Fibroblast of lung (primary cell): ENCODE results near the gene LRCH4. TPM values are rescaled to one million over a fixed set of nuclear protein-coding genes. Genes with fewer than 3 reads are reported as not detected.

ENCODE experiments used
- DNase-seq, 2 donors: peaks; one replicate each; pipeline versions ENCODE4 v3.0.0 to v3.0.0-alpha.2; 2010; ENCODE audit warnings: low read depth in 2 of 2
- H2AFZ ChIP-seq: 2 replicates; pipeline ENCODE4 v1.5.1; 2012; ENCODE audit warnings: low read length, control low read depth, inconsistent platforms
- H3K27ac ChIP-seq: 2 replicates; pipeline ENCODE4 v1.5.1; 2011; ENCODE audit warnings: low read length, control low read depth; ENCODE audit not compliant: insufficient read depth
- H3K27me3 ChIP-seq: 2 replicates; pipeline ENCODE4 v1.5.1; 2011; ENCODE audit warnings: mild to moderate bottlenecking, low read length; ENCODE audit not compliant: control insufficient read depth, insufficient read depth
- H3K36me3 ChIP-seq: 2 replicates; pipeline ENCODE4 v1.5.1; 2011; ENCODE audit warnings: low read length; ENCODE audit not compliant: control insufficient read depth, insufficient read depth
- H3K4me1 ChIP-seq: 2 replicates; pipeline ENCODE4 v1.5.1; 2011; ENCODE audit warnings: low read length; ENCODE audit not compliant: control insufficient read depth, insufficient read depth; ENCODE audit errors: extremely low read depth
- H3K4me2 ChIP-seq: 2 replicates; pipeline ENCODE4 v1.5.1; 2011; ENCODE audit warnings: low read length, control low read depth; ENCODE audit not compliant: insufficient read depth; ENCODE audit errors: extremely low read depth
- H3K4me3 ChIP-seq, 4 experiments: fragments of 200-600 bp in 1 of 4; sonication (generic) in 1 of 4; replicated peaks in 1 of 4; 2 replicates each; pipeline ENCODE4 v1.5.1; 2011 to 2016; ENCODE audit warnings: low read length in 4 of 4, low read depth in 3 of 4, mild to moderate bottlenecking in 3 of 4, control low read depth in 2 of 4, inconsistent platforms in 1 of 4, mixed read lengths in 1 of 4; ENCODE audit not compliant: insufficient read depth in 1 of 4; ENCODE audit errors: control extremely low read depth in 1 of 4
- H3K79me2 ChIP-seq: 2 replicates; pipeline ENCODE4 v1.5.1; 2012; ENCODE audit warnings: mild to moderate bottlenecking, low read length, inconsistent platforms; ENCODE audit not compliant: control insufficient read depth, insufficient read depth
- H3K9ac ChIP-seq: 2 replicates; pipeline ENCODE4 v1.5.1; 2011; ENCODE audit warnings: mild to moderate bottlenecking, low read length, control low read depth; ENCODE audit not compliant: insufficient read depth
- H3K9me3 ChIP-seq: 2 replicates; pipeline ENCODE4 v1.5.1; 2012; ENCODE audit warnings: low read depth, low read length; ENCODE audit not compliant: control insufficient read depth, insufficient read depth
- H4K20me1 ChIP-seq: 2 replicates; pipeline ENCODE4 v1.5.1; 2011; ENCODE audit warnings: low read length; ENCODE audit not compliant: control insufficient read depth, insufficient read depth; ENCODE audit errors: extremely low read depth
- EZH2 ChIP-seq: IDR thresholded peaks from 2 replicates; pipeline ENCODE4 v1.5.1; 2012; ENCODE audit warnings: low read length, control low read depth, mild to moderate bottlenecking; ENCODE audit errors: missing control alignments
- polyA plus RNA-seq, 2 donors: library from polyadenylated mRNA; depleted of rRNA in 1 of 2; stranded (reverse) in 1 of 2; unstranded in 1 of 2; fragments of >200 nt; gene quantifications; 2 replicates each; pipeline ENCODE4 v1.2.1, GENCODE V29; 2011 to 2012; ENCODE audit warnings: missing spikeins in 1 of 2
- total RNA-seq: library from RNA; depleted of rRNA; stranded (reverse); fragments of >200 nt; gene quantifications from 2 replicates; pipeline ENCODE4 v1.2.1, GENCODE V29; 2014
- TF ChIP-seq, protein P1 (sequence below), 2 donors: IDR thresholded peaks in 1 of 2; conservative IDR thresholded peaks in 1 of 2; 1 replicate in 1 of 2; 2 replicates in 1 of 2; pipeline ENCODE4 v1.5.1; 2011 to 2012; ENCODE audit warnings: low read length in 2 of 2, control low read depth in 1 of 2, inconsistent platforms in 1 of 2, low read depth in 1 of 2, mild to moderate bottlenecking in 1 of 2

The LRCH4 gene
- total and polyA plus RNA-seq, 2 donors (not counting 1 experiment from before 2014, with no cell fraction given), result 7.3 to 11.6 TPM

DNA sequence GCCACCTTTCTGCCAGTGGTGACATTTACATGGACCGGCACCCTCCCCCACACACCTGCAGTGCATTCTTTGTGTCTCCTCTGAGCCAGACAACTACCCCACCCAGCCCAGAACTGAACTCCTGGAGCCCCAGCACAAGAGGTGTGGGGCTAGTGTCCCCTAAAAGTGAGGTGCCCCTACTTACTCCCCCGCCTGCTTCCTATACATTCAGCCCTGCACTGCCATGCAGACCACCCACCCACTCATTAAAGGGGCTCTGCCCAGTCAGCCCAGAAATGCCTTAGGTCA is 14.2 kb downstream of the LRCH4 start:
- no peak for DNase-seq

DNA sequence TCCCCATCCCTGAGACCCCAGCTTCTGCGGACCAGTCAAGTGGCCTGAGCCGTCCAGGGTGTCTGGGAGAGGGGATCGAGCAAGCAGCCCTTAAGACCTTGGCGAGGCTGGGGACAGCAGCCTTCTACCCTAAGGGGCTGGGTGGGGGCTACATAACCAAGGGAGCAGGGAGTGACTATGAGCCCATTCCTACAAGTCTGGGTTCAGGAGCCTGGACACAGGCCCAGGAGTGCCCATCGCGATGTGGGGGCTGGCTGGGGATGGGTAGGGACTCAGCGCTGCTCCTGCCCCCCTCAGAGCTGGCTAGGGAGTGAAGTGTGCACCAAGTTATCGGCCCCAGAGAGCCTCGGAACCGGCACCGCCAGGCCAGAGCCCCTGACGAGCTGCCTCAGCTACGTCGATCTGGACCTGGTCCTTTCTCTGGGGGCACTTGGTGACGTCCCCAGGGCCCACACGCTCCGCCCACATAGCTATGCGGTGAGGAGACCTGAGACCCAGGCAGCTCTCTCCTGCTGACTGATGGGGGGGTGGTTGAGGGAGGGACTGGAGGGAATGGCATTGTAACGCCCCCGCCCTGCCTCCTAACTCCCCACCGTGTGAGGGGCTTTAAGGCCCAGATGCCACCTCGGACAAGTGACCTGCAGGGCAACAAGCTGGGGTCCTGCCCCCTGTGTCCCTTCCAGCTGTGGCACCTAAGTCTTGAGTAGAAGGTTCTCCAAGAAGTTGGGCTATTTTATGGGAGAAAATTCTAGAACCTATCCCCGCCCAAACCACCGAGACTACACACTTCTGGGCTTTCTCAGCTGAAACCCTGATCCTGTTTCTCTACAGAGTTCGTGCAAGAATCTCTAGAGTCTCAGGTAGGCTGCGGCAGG is 14.7 kb downstream of the LRCH4 start:
- Histone ChIP-seq H3K4me2 (no peak overlapping the region), H3K9me3 (no peaks in the 10 kb centered on the region), H3K4me3 (no peak overlapping the region), H3K27ac (no peak overlapping the region), H4K20me1 (no peaks in the 10 kb centered on the region), H3K36me3 (peaks cover 18% of the 10 kb centered on the region), H3K79me2 (no peaks in the 10 kb centered on the region), H3K27me3 (no peaks in the 10 kb centered on the region), H3K9ac (no peak overlapping the region), H2AFZ (no peak overlapping the region), H3K4me1 (no peaks in the 10 kb centered on the region)
- DNase-seq, result peak in 1 of 2 donors; percentile 40
- TF ChIP-seq EZH2, result no peak
- TF ChIP-seq, protein P1, sequence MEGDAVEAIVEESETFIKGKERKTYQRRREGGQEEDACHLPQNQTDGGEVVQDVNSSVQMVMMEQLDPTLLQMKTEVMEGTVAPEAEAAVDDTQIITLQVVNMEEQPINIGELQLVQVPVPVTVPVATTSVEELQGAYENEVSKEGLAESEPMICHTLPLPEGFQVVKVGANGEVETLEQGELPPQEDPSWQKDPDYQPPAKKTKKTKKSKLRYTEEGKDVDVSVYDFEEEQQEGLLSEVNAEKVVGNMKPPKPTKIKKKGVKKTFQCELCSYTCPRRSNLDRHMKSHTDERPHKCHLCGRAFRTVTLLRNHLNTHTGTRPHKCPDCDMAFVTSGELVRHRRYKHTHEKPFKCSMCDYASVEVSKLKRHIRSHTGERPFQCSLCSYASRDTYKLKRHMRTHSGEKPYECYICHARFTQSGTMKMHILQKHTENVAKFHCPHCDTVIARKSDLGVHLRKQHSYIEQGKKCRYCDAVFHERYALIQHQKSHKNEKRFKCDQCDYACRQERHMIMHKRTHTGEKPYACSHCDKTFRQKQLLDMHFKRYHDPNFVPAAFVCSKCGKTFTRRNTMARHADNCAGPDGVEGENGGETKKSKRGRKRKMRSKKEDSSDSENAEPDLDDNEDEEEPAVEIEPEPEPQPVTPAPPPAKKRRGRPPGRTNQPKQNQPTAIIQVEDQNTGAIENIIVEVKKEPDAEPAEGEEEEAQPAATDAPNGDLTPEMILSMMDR (conservative IDR thresholded peaks at IDR 0.05 in 1 of 2, IDR thresholded peaks at IDR 0.05 in 1 of 2; ENCODE audit: low read depth in 1 of 2, low read length in 2 of 2), result no peak

More for the DNA sequence above, 14.2 kb downstream of the LRCH4 start:
- Histone ChIP-seq H3K9ac (no peak overlapping the region), H3K4me2 (no peak overlapping the region), H3K4me3 (no peak overlapping the region), H3K9me3 (no peaks in the 10 kb centered on the region), H3K79me2 (no peaks in the 10 kb centered on the region), H2AFZ (no peak overlapping the region), H3K36me3 (peaks cover 21% of the 10 kb centered on the region), H3K27ac (no peak overlapping the region), H3K27me3 (no peaks in the 10 kb centered on the region), H4K20me1 (no peaks in the 10 kb centered on the region), H3K4me1 (no peaks in the 10 kb centered on the region)
- no peak for TF ChIP-seq EZH2
- TF ChIP-seq, protein P1 (conservative IDR thresholded peaks at IDR 0.05 in 1 of 2, IDR thresholded peaks at IDR 0.05 in 1 of 2; ENCODE audit: low read depth in 1 of 2, low read length in 2 of 2), result no peak

DNA sequence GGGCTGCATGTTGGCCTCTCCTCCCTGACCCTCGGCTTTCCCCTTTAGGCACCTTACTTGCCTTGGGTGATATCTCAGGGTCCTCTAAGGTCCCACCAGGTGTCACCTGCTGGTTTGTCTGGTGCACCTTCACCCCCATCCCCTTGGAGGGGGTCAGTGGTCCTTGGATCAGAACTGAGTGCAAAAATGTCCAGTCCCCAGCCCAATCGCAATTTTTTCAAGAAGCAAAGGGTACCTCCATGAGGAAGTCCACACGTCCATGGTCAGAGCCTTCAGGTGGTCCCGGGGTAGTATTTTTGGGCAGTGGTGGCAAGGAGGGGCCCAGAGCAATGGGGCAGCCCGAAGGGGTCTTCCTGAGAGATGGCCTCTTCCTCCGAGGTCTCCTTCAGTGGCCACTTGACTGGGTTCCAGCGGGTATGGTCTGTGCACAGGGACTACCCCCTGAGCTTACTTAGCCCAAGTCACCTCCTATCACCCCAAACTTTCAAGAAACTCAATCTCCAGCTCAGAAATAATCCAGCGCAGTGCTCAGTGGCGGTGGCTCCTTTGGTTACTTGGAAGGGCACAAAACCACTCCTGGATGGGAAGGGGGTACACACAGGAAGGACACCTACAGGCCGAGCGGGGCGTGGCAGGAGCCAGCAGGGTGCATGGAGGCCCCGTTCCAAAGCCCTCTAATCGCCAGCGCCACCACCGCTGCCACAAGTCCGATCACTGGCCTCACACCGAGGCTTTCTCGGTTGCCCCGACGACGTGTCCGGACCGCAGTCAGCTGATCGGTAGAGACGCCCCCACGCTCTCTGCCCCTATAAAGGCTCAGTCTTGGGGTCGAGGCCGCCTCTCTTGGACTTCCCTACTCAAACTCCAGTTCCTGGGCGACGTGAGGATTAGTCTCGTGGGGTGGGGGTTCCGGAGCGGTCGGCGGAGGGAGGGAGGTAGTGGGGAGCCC is 16.8 kb downstream of the LRCH4 start:
- peak in 1 of 2 donors; percentile 38 for DNase-seq
- Histone ChIP-seq H2AFZ (no peak overlapping the region), H3K79me2 (no peaks in the 10 kb centered on the region), H3K4me1 (no peaks in the 10 kb centered on the region), H3K27ac (no peak overlapping the region), H3K4me2 (peak overlapping the region; percentile 23), H4K20me1 (no peaks in the 10 kb centered on the region), H3K9ac (no peak overlapping the region), H3K27me3 (no peaks in the 10 kb centered on the region), H3K4me3 (peak overlapping the region in 1 of 4 experiments; percentile 25), H3K36me3 (peaks cover 4% of the 10 kb centered on the region), H3K9me3 (no peaks in the 10 kb centered on the region)
- TF ChIP-seq, protein P1 (conservative IDR thresholded peaks at IDR 0.05 in 1 of 2, IDR thresholded peaks at IDR 0.05 in 1 of 2; ENCODE audit: low read depth in 1 of 2, low read length in 2 of 2), result peak; percentile 37 to 40
- no peak for TF ChIP-seq EZH2
